ENCODE results near the gene NCAM1. TPM values are rescaled to one million over a fixed set of nuclear protein-coding genes. Genes with fewer than 3 reads are reported as not detected.

NCAM1 gene
- total and polyA plus RNA-seq, 2 of the 13 experiments (the other 11 are each of a cell fraction or from before 2014, with no cell fraction given): 0.05 TPM; not detected in 1

GRCh38 chr11:112946866-112947265, 14.4 kb upstream of the NCAM1 start:
- POLR2A ChIA-PET: no interaction called here
- WGBS (ENCODE audit: low lambda C conversion rate): 0% methylated on average over 3 of the region's 3 CpGs
- DNase-seq (ENCODE audit: low spot score): no peak
- H3K27ac ChIP-seq (ENCODE audit: extremely low read length, insufficient read depth, low read length): no peak overlapping the region
- intact Hi-C loops (cut with micrococcal nuclease; ENCODE audit: unreplicated experiment) (no loop called here), in situ Hi-C loops (cut with HindIII; ENCODE audit: extremely low pct_ligation_motif_present, low pct_unique_long_range_greater_than_20kb) (no loop called here)
- H3K4me3 ChIP-seq (replicated peaks in 1 of 3; ENCODE audit: insufficient read depth in 1 of 3, low read depth in 2 of 3, low read length in 3 of 3): no peak overlapping the region
- H3K4me2 ChIP-seq (ENCODE audit: low read depth, low read length): no peak overlapping the region
- no peak overlapping the region for H3K9ac ChIP-seq (ENCODE audit: insufficient read depth, low read depth, low read length)
- TF ChIP-seq ZNF800 (CRISPR knock-in tag; IDR thresholded peaks at IDR 0.05) (no peak), ZGPAT (CRISPR knock-in tag; IDR thresholded peaks at IDR 0.05) (no peak), ZSCAN21 (CRISPR knock-in tag; IDR thresholded peaks at IDR 0.05; ENCODE audit: borderline replicate concordance) (no peak), ZFP82 (CRISPR knock-in tag; IDR thresholded peaks at IDR 0.05; ENCODE audit: borderline replicate concordance) (no peak), ZNF367 (CRISPR knock-in tag; IDR thresholded peaks at IDR 0.05; ENCODE audit: borderline replicate concordance) (no peak), SP5 (CRISPR knock-in tag; IDR thresholded peaks at IDR 0.05; ENCODE audit: borderline replicate concordance, low read depth) (no peak), ZBTB21 (CRISPR knock-in tag; IDR thresholded peaks at IDR 0.05) (no peak), ZSCAN29 (CRISPR knock-in tag; conservative IDR thresholded peaks at IDR 0.05) (no peak)
- ATAC-seq: no peak
- H4K20me1 ChIP-seq (ENCODE audit: insufficient read depth, low read length): no peaks in the 10 kb centered on the region
- H3K9me3 ChIP-seq (ENCODE audit: low read length): no peaks in the 10 kb centered on the region
- H3K36me3 ChIP-seq (replicated peaks in 1 of 2; ENCODE audit: control insufficient read depth in 1 of 2, insufficient read depth in 2 of 2, low read length in 2 of 2): no peaks in the 10 kb centered on the region
- no peaks in the 10 kb centered on the region for H3K4me1 ChIP-seq (ENCODE audit: insufficient read depth, low read length)
- CTCF ChIA-PET (ENCODE audit: low intra/inter-chr PET ratio, low total read pairs): no interaction called here
- BruUV-seq (replicated peaks): no TSS peak
- FAIRE-seq: no peak
- no peak overlapping the region for H2AFZ ChIP-seq (ENCODE audit: low read length)
- H3K27me3 ChIP-seq (ENCODE audit: control insufficient read depth in 1 of 2, insufficient read depth in 2 of 2, low read length in 2 of 2): no peaks in the 10 kb centered on the region
- no peaks in the 10 kb centered on the region for H3K79me2 ChIP-seq (ENCODE audit: insufficient read depth, low read length)
